Skeletal muscle cell (primary cell): ENCODE data around the gene ANP32A.

ENCODE experiments used
- DNase-seq: peaks from one replicate; pipeline ENCODE4 v3.0.0-alpha.2; 2010; ENCODE audit warnings: low read depth
- H3K4me3 ChIP-seq: 2 replicates; pipeline ENCODE4 v1.5.1; 2011; ENCODE audit warnings: low read depth, mild to moderate bottlenecking, control low read depth, low read length, moderate library complexity

The ANP32A gene

GRCh38 chr15:68787609-68788263 lies 33.0 kb downstream of the ANP32A start:
- H3K4me3 ChIP-seq: no peak overlapping the region
- no peak for DNase-seq

DNA sequence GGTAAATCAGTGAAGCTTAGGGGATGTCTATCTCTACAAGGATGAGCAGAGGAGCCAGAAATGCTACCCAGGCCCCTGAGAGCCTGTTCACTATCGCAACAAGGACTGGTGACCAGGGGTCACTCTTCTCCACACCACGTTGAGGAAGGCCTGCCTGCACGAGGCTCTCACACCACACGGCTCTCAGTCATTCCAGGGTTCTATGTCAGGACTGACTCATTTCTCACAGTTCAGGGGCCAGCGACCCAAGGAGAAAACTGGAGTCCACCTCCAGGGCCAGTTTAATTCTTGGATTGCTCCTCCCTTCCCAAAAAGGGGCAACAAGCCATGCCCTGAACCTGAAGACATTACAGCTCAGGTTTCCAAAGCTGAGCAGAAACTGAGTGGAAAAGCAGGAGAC lies 33.9 kb downstream of the ANP32A start:
- H3K4me3 ChIP-seq: no peak overlapping the region
- no peak for DNase-seq

- H3K4me3 ChIP-seq: no peak overlapping the region
- no peak for DNase-seq
Measured at GRCh38 chr15:68785541-68785940, 35.2 kb downstream of the ANP32A start.

GRCh38 chr15:68784206-68784605 lies 36.5 kb downstream of the ANP32A start:
- DNase-seq: no peak
- H3K4me3 ChIP-seq: no peak overlapping the region

- no peak for DNase-seq
- H3K4me3 ChIP-seq: no peak overlapping the region
Measured at GRCh38 chr15:68783226-68784058, 37.3 kb downstream of the ANP32A start.

DNA sequence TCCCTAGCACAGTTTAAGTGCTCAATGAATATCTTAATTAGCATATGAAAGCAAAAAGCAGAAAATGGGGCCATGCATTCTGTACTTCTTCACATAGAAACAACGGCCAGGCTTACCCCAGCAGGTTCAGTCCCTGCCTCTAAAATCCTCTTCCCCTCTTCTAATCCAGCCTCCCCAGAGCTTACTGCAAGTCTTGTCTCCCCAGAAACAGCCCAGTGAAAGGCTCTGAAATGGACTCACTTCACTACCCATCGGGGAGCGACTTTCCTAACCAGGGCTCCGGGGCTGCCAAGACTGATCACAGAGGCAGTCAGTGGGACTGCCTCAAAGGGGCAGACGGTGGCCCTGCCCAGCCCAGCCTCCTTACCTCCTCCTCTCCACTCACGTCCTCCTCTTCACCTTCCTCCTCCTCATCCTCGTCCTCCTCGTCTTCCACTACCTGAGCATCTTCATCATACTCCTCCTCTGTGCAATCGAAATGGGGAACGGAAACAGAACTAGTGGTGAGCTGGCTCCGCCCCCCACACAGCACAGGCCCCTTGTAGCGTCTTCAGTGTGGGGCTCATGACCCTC lies 38.0 kb downstream of the ANP32A start:
- no peak overlapping the region for H3K4me3 ChIP-seq
- DNase-seq: no peak

DNA sequence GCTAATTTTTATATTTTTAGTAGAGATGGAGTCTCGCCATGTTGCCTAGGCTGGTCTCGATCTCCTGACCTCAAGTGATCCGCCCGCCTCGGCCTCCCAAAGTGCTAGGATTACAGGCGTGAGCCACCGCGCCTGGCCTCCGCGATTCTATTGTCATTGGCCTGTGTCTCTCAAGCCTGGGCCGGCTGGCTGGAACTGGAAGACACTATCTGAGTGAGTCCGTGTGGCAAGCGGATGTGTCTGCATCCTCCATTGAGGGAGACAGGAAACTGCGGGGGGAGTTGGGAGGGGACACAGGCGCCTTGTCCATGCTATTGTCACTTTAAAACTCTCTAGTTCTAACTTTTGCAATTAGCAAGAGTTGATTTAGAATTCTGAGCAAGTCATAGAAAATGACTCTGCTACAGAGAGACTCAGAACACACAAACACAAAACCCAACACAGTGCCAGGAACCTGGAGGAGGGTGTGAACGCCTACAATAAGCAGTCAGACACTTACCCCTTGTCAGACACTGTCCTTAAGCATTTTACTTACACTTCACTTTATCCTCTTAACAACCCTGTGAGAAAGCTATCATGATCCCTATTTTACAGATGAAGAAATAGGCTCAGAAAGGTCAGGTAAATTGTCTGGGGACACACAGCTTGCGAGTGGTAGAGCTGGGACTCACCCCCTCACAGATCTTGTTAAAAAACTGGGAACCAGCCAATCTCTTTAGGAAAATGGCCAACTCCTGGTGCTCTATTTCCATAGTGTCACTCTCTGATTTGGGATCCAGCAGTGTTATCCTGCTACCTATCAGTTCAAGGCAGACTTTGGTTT lies 38.7 kb downstream of the ANP32A start:
- DNase-seq: no peak
- H3K4me3 ChIP-seq: no peak overlapping the region

DNA sequence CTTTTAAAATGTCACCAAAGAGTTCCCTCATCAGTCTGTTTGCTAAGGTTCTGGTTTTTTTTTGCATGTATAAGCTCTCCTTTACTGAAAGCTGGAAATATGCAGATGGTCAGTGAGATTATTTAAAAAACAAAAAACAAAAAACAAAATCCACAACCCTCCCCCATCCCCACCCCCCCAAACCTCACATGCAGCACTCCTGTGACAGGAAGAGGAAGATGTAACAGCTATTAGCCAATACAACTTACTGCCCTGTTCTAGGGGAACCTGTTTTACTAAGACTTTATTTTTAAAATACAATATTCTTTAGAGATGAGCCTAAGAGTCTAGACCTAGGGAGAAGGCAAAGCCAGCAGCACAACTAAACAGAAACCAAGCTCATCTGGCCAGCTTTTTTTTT lies 39.5 kb downstream of the ANP32A start:
- DNase-seq: no peak
- H3K4me3 ChIP-seq: no peak overlapping the region

- H3K4me3 ChIP-seq: no peak overlapping the region
Measured at GRCh38 chr15:68778876-68779275, 41.8 kb downstream of the ANP32A start.

DNA sequence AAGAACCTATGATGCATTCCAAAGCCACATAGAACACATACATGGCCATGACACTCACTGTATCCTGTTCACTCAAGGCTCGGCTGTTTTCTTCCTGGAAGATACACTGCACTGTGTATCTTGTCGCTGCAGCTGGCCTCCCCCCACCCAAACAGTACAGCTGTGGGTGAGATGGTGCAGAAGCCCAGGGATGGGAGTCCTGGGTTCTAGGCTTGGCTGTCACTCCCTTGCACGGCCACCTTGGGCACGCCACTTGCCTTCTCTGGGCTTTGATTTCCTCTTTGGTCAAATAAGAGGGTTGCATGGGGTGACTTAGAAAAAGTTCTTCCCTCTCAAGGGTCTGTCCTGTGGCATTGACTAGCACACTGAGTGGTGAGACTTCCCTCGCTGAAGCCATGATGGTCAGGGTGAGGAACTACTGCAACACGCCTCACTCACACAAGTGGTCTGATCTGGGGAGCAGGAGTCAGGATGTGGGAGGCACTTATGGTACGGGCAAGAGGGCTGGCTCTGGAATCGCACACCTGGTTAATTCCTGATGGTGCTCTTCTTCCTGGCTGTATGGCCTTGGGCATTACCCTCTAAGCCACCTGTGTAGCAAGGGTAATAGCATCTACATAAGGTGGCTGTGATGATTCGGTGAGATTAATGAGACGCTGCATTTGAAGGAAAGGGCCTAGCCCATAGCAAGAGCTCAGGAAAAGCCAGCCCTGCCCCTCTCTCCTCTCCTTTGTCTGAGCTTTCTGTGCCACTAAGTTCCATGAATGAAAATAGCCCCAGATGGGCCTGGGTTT lies 44.0 kb downstream of the ANP32A start:
- no peak for DNase-seq
- no peak overlapping the region for H3K4me3 ChIP-seq

More at GRCh38 chr15:68778876-68779275, 41.8 kb downstream of the ANP32A start:
- DNase-seq: no peak

GRCh38 chr15:68775671-68776476 lies 44.8 kb downstream of the ANP32A start:
- no peak overlapping the region for H3K4me3 ChIP-seq
- peak; percentile 62 for DNase-seq

DNA sequence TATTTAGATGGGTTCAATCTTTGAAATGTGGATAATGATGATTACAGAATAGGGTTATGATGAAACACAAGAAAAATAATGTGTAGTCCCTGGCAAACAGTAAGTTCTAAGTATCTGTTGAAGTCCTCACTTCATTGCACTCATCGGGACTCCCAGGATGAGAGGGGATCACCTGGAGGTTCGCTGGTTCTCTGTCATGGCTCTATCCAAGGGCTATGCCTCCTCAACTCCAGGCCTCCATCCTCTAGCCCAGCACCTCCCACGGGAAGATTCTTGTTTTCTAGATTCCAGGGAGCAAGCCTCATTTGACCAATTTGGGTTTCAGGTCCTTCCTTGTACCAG lies 45.5 kb downstream of the ANP32A start:
- no peak for DNase-seq

GRCh38 chr15:68774521-68775235 lies 46.0 kb downstream of the ANP32A start:
- DNase-seq: no peak
- H3K4me3 ChIP-seq: no peak overlapping the region

More for the DNA sequence above, 45.5 kb downstream of the ANP32A start:
- no peak overlapping the region for H3K4me3 ChIP-seq

DNA sequence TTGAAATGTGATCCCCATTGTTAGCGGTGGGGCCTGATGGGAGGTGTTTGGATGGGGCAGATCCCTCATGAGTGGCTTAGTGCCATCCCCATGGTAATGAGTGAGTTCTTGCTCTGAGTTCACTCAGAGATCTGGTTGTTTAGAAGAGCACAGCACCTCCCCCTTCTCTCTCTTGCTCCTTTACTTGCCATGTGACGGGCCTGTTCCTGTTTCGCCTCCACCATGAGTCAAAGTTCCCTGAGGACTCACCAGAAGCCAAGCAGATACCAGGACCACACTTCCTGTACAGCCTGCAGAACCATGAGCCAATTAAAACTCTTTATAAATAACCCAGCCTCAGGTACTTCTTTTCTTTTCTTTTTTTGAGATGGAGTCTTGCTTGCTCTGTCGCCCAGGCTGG lies 46.6 kb downstream of the ANP32A start:
- no peak overlapping the region for H3K4me3 ChIP-seq
- no peak for DNase-seq

DNA sequence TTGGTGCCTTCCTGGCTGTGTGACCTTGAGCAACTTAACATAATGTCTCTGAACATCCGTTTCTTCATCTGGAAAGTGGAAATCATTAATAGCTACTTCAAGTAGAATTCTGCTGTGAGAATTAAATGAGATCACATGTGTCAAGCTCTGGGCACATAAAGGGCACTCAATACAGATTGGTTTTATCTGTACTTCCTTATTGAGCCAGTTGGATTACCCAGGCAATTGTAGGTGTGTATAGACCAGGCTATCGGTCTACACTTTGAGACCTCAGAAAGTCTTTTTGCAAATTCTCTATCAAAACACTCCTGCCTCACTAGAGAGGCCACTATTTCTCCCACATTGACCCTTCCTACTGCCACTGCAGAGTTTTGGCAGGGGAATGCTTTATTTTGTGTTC lies 47.7 kb downstream of the ANP32A start:
- no peak overlapping the region for H3K4me3 ChIP-seq
- no peak for DNase-seq

DNA sequence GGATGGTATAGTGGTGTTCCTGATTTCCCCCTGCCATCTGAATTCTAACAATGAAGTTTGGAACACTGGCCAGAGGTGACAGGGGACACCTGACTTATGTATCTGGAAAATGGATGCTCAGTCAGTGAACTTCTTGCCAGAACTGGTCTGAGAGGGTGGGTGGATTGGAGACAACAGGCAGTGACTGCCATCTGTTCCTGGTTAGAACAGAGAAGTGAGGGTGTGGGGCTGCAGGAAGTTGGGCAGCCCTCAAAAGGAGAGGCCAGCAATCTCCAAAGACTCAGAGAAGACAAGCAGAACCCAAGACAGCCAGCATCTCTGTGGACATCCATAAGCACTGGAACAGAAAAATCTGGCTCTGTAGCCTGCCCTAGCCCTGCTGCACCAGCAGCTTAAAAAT lies 50.5 kb downstream of the ANP32A start:
- H3K4me3 ChIP-seq: no peak overlapping the region
- DNase-seq: no peak

- no peak for DNase-seq
- no peak overlapping the region for H3K4me3 ChIP-seq
Measured at GRCh38 chr15:68769702-68770101, 51.0 kb downstream of the ANP32A start.

DNA sequence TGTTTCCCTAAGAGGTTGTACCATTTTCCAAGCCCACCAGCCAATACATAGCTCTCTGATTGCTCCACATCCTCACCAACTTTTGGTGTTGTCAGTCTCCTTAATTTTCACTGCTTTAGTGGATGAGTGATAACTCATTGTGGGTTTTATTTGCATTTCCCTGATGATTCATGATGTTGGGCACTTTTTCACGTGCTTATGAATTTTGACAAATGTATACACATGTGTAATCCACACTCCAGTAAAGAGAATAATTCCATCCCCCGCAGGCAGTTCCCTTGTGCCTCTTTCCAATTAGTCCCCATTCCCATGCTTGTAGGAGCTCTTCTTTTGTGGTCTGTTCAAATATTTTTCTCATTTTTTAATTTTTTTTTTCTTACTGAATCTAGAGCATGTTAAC lies 52.4 kb downstream of the ANP32A start:
- H3K4me3 ChIP-seq: no peak overlapping the region
- no peak for DNase-seq
